Fibroblast of pulmonary artery (primary cell): ENCODE results near the gene VAMP2.

Experiments used
- DNase-seq: peaks from one replicate; pipeline ENCODE4 v3.0.0-alpha.2; 2010; ENCODE audit warnings: low read depth
- H3K4me3 ChIP-seq: replicated peaks from 2 replicates; pipeline ENCODE4 v1.5.1; 2011; ENCODE audit warnings: low read depth, mild to moderate bottlenecking, control low read depth, low read length, moderate library complexity
- CTCF ChIP-seq: IDR thresholded peaks from 2 replicates; pipeline ENCODE4 v1.5.1; 2011; ENCODE audit warnings: mild to moderate bottlenecking, control low read depth, low read length, inconsistent platforms; ENCODE audit errors: missing control alignments

Gene VAMP2

DNA sequence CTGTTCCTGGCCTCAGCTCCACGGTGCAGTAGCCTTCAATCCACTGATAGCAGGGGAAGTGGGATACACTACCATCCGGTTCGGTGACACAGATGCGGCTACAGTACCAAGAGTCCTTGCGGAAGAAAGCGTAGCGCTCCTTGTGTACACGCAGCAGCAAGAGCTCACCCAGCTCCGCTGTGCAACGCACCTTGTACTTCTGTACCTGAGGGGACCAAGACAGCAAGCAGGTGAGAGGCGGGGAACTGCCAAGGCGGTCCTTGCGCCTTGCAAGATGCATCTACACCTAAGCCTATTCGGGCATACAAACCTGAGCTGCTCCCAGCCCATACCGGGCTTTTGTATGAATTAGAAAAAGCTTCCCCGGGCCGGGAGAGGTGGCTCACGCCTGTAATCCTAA lies 46.0 kb downstream of the VAMP2 start:
- H3K4me3 ChIP-seq = no peak overlapping the region
- no peak for TF ChIP-seq CTCF
- no peak for DNase-seq

DNA sequence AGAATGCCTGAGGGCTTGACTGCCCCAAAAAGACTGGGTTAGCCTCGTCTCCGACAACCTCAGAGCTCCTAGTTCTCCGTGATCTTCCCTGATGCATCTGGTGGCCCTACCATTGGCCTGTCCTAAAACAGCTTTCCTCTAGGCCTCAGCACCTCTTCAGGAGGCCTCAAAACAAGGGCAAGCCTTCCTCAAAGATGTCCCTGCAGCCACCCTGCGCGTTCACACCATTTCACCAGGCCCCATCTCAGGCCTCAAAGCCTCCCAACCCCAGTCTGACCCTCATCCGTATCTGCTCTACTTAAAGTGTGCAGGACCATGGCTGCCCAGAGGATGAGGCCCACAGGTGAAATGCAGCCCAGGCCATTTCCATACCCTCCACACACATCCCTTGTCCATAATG lies 51.8 kb downstream of the VAMP2 start:
- TF ChIP-seq CTCF = no peak
- DNase-seq = no peak
- H3K4me3 ChIP-seq = no peak overlapping the region

DNA sequence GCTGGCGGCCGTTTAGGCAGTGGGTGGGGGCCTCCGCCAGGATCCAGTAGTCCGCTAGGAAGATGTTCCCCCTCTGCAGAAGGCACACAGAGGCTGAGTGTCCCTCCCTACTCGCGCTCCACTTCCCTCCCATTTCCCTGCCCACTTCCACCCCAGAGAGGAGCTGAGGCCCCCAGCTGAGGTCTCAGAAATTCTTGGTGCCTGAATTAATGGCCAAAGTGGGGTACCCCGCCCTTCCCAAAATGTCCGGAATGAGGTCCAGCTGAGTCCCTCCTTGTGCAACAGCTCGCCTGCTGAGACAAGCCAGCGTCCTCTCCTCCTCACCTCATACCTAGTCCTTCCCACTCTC lies 52.3 kb downstream of the VAMP2 start:
- no peak for DNase-seq
- no peak overlapping the region for H3K4me3 ChIP-seq
- TF ChIP-seq CTCF = no peak

- TF ChIP-seq CTCF = peak; percentile 76
- H3K4me3 ChIP-seq = peak overlapping the region; percentile 36
- DNase-seq = peak; percentile 42
These were observed 52.9 kb downstream of the VAMP2 start for GRCh38 chr17:8109661-8110455.
